GM12873 (cell line): Measurements from ENCODE around the gene LAMA1.

ENCODE experiments used
- TF ChIP-seq, protein P1 (sequence below): IDR thresholded peaks from 2 replicates; pipeline ENCODE4 v1.5.1; 2012; ENCODE audit warnings: low read depth, mild to moderate bottlenecking, moderate library complexity, low read length, control low read depth; ENCODE audit not compliant: insufficient read depth; ENCODE audit errors: missing control alignments

Gene LAMA1

GRCh38 chr18:7105268-7105667 is 12.3 kb downstream of the LAMA1 start:
- TF ChIP-seq, protein P1, sequence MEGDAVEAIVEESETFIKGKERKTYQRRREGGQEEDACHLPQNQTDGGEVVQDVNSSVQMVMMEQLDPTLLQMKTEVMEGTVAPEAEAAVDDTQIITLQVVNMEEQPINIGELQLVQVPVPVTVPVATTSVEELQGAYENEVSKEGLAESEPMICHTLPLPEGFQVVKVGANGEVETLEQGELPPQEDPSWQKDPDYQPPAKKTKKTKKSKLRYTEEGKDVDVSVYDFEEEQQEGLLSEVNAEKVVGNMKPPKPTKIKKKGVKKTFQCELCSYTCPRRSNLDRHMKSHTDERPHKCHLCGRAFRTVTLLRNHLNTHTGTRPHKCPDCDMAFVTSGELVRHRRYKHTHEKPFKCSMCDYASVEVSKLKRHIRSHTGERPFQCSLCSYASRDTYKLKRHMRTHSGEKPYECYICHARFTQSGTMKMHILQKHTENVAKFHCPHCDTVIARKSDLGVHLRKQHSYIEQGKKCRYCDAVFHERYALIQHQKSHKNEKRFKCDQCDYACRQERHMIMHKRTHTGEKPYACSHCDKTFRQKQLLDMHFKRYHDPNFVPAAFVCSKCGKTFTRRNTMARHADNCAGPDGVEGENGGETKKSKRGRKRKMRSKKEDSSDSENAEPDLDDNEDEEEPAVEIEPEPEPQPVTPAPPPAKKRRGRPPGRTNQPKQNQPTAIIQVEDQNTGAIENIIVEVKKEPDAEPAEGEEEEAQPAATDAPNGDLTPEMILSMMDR, result no peak

GRCh38 chr18:7104649-7105048 is 12.9 kb downstream of the LAMA1 start:
- TF ChIP-seq, protein P1, result no peak

DNA sequence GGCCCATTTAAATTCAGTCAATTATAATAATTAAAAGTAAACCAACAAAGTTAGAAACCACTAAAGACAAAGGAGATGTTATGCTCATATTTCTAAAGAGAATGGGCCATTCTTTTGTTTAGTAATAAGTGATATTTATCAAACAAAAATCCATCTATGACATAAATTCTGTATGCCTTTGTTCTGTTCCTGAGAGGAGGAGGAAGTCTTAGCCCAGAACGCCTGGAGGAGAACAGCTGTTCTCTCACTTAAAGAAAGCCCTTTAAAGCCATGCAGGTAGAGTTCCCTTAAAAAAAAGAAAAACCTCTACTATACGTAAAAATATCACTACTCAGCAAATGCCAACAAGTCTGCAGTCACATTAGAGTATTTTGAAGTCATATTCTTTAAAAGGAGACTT is 15.5 kb downstream of the LAMA1 start:
- TF ChIP-seq, protein P1, result no peak

DNA sequence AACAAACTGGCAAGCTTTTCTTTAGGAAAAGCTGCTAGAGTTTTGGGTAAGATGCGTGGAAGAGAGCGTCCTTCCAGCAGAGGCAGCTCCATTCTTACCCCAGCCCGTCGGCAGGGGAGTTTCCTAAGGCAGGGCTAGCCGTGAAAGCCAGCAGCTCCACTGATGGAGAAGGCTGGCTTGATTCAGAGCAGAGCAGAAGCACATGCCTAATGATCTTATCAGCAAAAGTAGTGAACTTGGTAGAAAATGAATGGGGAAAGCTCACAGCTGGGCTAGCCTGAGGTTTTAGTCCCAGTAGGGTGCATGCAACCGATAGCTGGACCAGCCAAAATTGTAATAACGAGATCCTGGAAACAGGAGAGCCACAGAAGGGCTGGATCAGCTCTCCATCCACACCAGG is 20.8 kb downstream of the LAMA1 start:
- TF ChIP-seq, protein P1, result no peak

- TF ChIP-seq, protein P1, result no peak
Observed at GRCh38 chr18:7094427-7094826, 23.2 kb downstream of the LAMA1 start.

GRCh38 chr18:7090771-7091170 is 26.8 kb downstream of the LAMA1 start:
- TF ChIP-seq, protein P1, result no peak

- TF ChIP-seq, protein P1, result no peak
Observed at GRCh38 chr18:7089369-7089768, 28.2 kb downstream of the LAMA1 start.
